Lower leg skin (tissue), 4 donors: ENCODE data around the gene ISOC2. TPM values are rescaled to one million over a fixed set of nuclear protein-coding genes. Genes with fewer than 3 reads are reported as not detected.
"Not testable (repeated sequence)": the region's sequence is repeated elsewhere in the genome, so short reads cannot be mapped to it uniquely, and the experiment has no call there.

Experiments
- DNase-seq, 2 donors: peaks; one replicate each; pipeline ENCODE4 v3.0.0-alpha.2; 2019; ENCODE audit warnings: low spot score in 2 of 2
- H3K4me3 ChIP-seq: fragments of 200-600 bp; sonication (generic); 2 replicates; pipeline ENCODE4 v1.5.1; 2017; ENCODE audit warnings: mild to moderate bottlenecking, low read depth; ENCODE audit not compliant: poor library complexity, severe bottlenecking
- POLR2A ChIP-seq, 2 donors: fragments of 450-650 bp; IDR thresholded peaks; one replicate each; pipeline ENCODE4 v1.6.1; 2016 to 2017; ENCODE audit warnings: antibody characterized with exemption in 2 of 2, mild to moderate bottlenecking in 1 of 2, moderate library complexity in 1 of 2
- WGBS, 2 donors: methylation state at CpG; one replicate each; pipeline ENCODE4 v1.1.5; 2018; 5-methylcytosine and 5-hydroxymethylcytosine counted together
- intact Hi-C: fragments of 100-400 bp; cut with DNase I; formaldehyde crosslinking; loops from one replicate; pipeline ENCODE4 v1.15.0; 2023; ENCODE audit warnings: low total_unique reads
- total RNA-seq, 4 donors: library from RNA; depleted of rRNA; stranded (reverse); fragments of >200 nt; gene quantifications; one replicate each; pipeline ENCODE4 v1.1.0, GENCODE V29; 2016
- TF ChIP-seq, protein P1 (sequence below), 3 donors: fragments of 450-650 bp; IDR thresholded peaks; one replicate each; pipeline ENCODE4 v1.5.1; 2016; ENCODE audit warnings: antibody characterized with exemption in 3 of 3, mild to moderate bottlenecking in 3 of 3, moderate library complexity in 2 of 3

The ISOC2 gene
- total RNA-seq, 4 donors from 2014 or later, result 31.0 to 73.1 (median 66.4) TPM

- no peak for DNase-seq
- intact Hi-C loops, result no loop called here
- 77% methylated on average over 3 of the region's 3 CpGs for WGBS, 2 donors
- TF ChIP-seq, protein P1, sequence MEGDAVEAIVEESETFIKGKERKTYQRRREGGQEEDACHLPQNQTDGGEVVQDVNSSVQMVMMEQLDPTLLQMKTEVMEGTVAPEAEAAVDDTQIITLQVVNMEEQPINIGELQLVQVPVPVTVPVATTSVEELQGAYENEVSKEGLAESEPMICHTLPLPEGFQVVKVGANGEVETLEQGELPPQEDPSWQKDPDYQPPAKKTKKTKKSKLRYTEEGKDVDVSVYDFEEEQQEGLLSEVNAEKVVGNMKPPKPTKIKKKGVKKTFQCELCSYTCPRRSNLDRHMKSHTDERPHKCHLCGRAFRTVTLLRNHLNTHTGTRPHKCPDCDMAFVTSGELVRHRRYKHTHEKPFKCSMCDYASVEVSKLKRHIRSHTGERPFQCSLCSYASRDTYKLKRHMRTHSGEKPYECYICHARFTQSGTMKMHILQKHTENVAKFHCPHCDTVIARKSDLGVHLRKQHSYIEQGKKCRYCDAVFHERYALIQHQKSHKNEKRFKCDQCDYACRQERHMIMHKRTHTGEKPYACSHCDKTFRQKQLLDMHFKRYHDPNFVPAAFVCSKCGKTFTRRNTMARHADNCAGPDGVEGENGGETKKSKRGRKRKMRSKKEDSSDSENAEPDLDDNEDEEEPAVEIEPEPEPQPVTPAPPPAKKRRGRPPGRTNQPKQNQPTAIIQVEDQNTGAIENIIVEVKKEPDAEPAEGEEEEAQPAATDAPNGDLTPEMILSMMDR (IDR thresholded peaks at IDR 0.05), result no peak
- no peak overlapping the region for H3K4me3 ChIP-seq
Measured at GRCh38 chr19:55424518-55424917, 36.9 kb downstream of the ISOC2 start.

GRCh38 chr19:55423225-55424005, 38.0 kb downstream of the ISOC2 start:
- TF ChIP-seq, protein P1 (IDR thresholded peaks at IDR 0.05), result no peak
- TF ChIP-seq POLR2A (IDR thresholded peaks at IDR 0.05), result no peak
- no peak overlapping the region for H3K4me3 ChIP-seq
- intact Hi-C loops, result no loop called here
- 29 to 34% methylated on average over 13 of the region's 13 CpGs for WGBS, 2 donors
- DNase-seq, result no peak

GRCh38 chr19:55421281-55421680, 40.2 kb downstream of the ISOC2 start:
- DNase-seq, intact Hi-C loops, H3K4me3 ChIP-seq: not testable (repeated sequence)
- 62 to 63% methylated on average over 4 of the region's 4 CpGs for WGBS, 2 donors

DNA sequence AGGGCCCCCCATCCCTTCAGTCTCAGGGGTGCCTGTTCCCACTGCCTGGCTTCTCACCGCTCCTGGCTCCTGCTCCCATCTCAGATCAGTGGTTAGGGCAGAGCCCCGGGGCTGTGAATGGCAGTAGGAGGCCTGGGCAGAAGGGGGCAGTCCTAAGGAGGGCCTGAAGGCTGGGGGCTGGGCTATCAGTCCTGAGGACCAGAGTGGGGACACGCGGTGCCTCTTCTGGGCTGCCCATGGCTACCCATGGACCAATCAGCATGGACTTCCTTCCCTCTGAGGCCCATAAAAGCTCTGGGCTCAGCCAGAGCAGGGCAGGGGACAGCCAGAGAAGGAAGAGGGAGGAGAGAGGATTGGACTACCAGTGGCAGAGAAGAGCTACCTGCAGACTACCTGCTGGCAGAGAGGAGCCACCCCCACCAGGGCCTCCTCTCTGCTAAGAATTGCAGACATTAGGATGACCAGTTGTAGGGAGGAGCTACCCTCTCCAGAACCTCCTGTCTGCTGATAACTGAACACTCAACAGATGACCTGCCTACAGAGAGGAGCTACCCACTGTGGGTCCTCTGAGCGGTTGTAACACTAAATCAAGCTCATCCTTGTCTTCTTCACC, 41.7 kb downstream of the ISOC2 start:
- H3K4me3 ChIP-seq, result no peak overlapping the region
- no peak for DNase-seq
- WGBS, 2 donors, result 73% methylated on average over 5 of the region's 5 CpGs
- intact Hi-C loops, result no loop called here
- TF ChIP-seq, protein P1 (IDR thresholded peaks at IDR 0.05), result no peak
- TF ChIP-seq POLR2A (IDR thresholded peaks at IDR 0.05), result no peak

GRCh38 chr19:55419103-55419502, 42.3 kb downstream of the ISOC2 start:
- WGBS, 2 donors, result 52 to 55% methylated on average over 4 to 5 of the region's 5 CpGs
- no peak for DNase-seq
- no peak for TF ChIP-seq POLR2A (IDR thresholded peaks at IDR 0.05)
- TF ChIP-seq, protein P1 (IDR thresholded peaks at IDR 0.05), result no peak
- intact Hi-C loops, result no loop called here
- H3K4me3 ChIP-seq, result no peak overlapping the region

GRCh38 chr19:55418185-55418584, 43.3 kb downstream of the ISOC2 start:
- peak in 1 of 2 donors; percentile 30 for DNase-seq

More at GRCh38 chr19:55418185-55418584, 43.3 kb downstream of the ISOC2 start:
- no peak overlapping the region for H3K4me3 ChIP-seq
- intact Hi-C loops, result no loop called here
- TF ChIP-seq, protein P1 (IDR thresholded peaks at IDR 0.05), result no peak
- no peak for TF ChIP-seq POLR2A (IDR thresholded peaks at IDR 0.05)
- WGBS, 2 donors, result 13 to 14% methylated on average over 6 to 7 of the region's 7 CpGs
